ENCODE data around the gene IL36G. TPM values are rescaled to one million over a fixed set of nuclear protein-coding genes. Genes with fewer than 3 reads are reported as not detected.

Gene IL36G
- total RNA-seq, 2 experiments from 2014 or later: not detected

GRCh38 chr2:113018509-113018908 lies 40.7 kb downstream of the IL36G start:
- Histone ChIP-seq H3K27ac (ENCODE audit: low read depth in 1 of 2, low read length in 2 of 2) (no peak overlapping the region), H3K4me3 (ENCODE audit: low read length) (no peak overlapping the region), H3K4me1 (ENCODE audit: insufficient read depth, low read length) (peaks cover 7% of the 10 kb centered on the region), H3K36me3 (ENCODE audit: insufficient read depth, low read length) (no peaks in the 10 kb centered on the region), H3K27me3 (ENCODE audit: control insufficient read depth in 1 of 2, insufficient read depth in 2 of 2, low read length in 2 of 2) (no peaks in the 10 kb centered on the region), H3K9me3 (ENCODE audit: control insufficient read depth in 1 of 2, insufficient read depth in 1 of 2, low read length in 2 of 2) (no peaks in the 10 kb centered on the region)
- Mint-ChIP-seq H3K36me3 (ENCODE audit: low read depth) (no peaks in the 10 kb centered on the region), H3K27me3 (peaks cover 7% of the 10 kb centered on the region), H3K4me1 (ENCODE audit: low read depth) (peaks cover 19% of the 10 kb centered on the region), H3K4me3 (no peak overlapping the region), H3K27ac (no peak overlapping the region), H3K9me3 (no peaks in the 10 kb centered on the region)
- no peak for DNase-seq
- TF ChIP-seq CTCF (IDR thresholded peaks at IDR 0.05): no peak
- POLR2A ChIA-PET: no interaction called here
- ATAC-seq (ENCODE audit: poor library complexity): no peak
- CTCF ChIA-PET: no interaction called here
- intact Hi-C loops (cut with DNase I, micrococcal nuclease): no loop called here

- no peaks in the 10 kb centered on the region for H3K36me3 Mint-ChIP-seq (ENCODE audit: low read depth)
- intact Hi-C loops (cut with DNase I, micrococcal nuclease): no loop called here
- no peaks in the 10 kb centered on the region for H3K9me3 Mint-ChIP-seq
- ATAC-seq (ENCODE audit: poor library complexity) (no peak), DNase-seq (no peak)
- Histone ChIP-seq H3K36me3 (ENCODE audit: insufficient read depth, low read length) (no peaks in the 10 kb centered on the region), H3K27ac (ENCODE audit: low read depth in 1 of 2, low read length in 2 of 2) (no peak overlapping the region), H3K4me1 (ENCODE audit: insufficient read depth, low read length) (no peaks in the 10 kb centered on the region), H3K4me3 (ENCODE audit: low read length) (no peak overlapping the region), H3K9me3 (ENCODE audit: control insufficient read depth in 1 of 2, insufficient read depth in 1 of 2, low read length in 2 of 2) (no peaks in the 10 kb centered on the region), H3K27me3 (ENCODE audit: control insufficient read depth in 1 of 2, insufficient read depth in 2 of 2, low read length in 2 of 2) (no peaks in the 10 kb centered on the region)
- peaks cover 5% of the 10 kb centered on the region for H3K4me1 Mint-ChIP-seq (ENCODE audit: low read depth)
- H3K27me3 Mint-ChIP-seq: peaks cover 7% of the 10 kb centered on the region
- no peak for TF ChIP-seq CTCF (IDR thresholded peaks at IDR 0.05)
- H3K27ac Mint-ChIP-seq: no peak overlapping the region
- POLR2A ChIA-PET: no interaction called here
- CTCF ChIA-PET: no interaction called here
- no peak overlapping the region for H3K4me3 Mint-ChIP-seq
Measured at GRCh38 chr2:113021312-113021711, 43.5 kb downstream of the IL36G start.

- ChIA-PET CTCF (interaction anchor here (0.8 kb wide), 1 partner anchor 113 kb away, joined by 4 read pairs; no protein-coding TSS in a partner anchor), POLR2A (no interaction called here)
- Mint-ChIP-seq H3K4me3 (no peak overlapping the region), H3K27ac (no peak overlapping the region), H3K36me3 (ENCODE audit: low read depth) (no peaks in the 10 kb centered on the region), H3K9me3 (no peaks in the 10 kb centered on the region), H3K27me3 (peaks cover 4% of the 10 kb centered on the region), H3K4me1 (ENCODE audit: low read depth) (no peaks in the 10 kb centered on the region)
- no peaks in the 10 kb centered on the region for H3K36me3 ChIP-seq (ENCODE audit: insufficient read depth, low read length)
- H3K27me3 ChIP-seq (ENCODE audit: control insufficient read depth in 1 of 2, insufficient read depth in 2 of 2, low read length in 2 of 2): peaks cover 6 to 12% of the 10 kb centered on the region in 2 experiments
- H3K4me1 ChIP-seq (ENCODE audit: insufficient read depth, low read length): no peaks in the 10 kb centered on the region
- DNase-seq (no peak), ATAC-seq (ENCODE audit: poor library complexity) (no peak)
- no peak for TF ChIP-seq CTCF (IDR thresholded peaks at IDR 0.05)
- H3K4me3 ChIP-seq (ENCODE audit: low read length): no peak overlapping the region
- H3K9me3 ChIP-seq (ENCODE audit: control insufficient read depth in 1 of 2, insufficient read depth in 1 of 2, low read length in 2 of 2): no peaks in the 10 kb centered on the region
- no peak overlapping the region for H3K27ac ChIP-seq (ENCODE audit: low read depth in 1 of 2, low read length in 2 of 2)
- intact Hi-C loops (cut with DNase I, micrococcal nuclease): no loop called here
Measured at GRCh38 chr2:113024764-113025163, 47.0 kb downstream of the IL36G start.

Data from CD4-positive, alpha-beta T cell (primary cell).